A673 (cell line): ENCODE measurements around the gene DNAI7. TPM values are rescaled to one million over a fixed set of nuclear protein-coding genes. Genes with fewer than 3 reads are reported as not detected.

ENCODE experiments used
- BruUV-seq: library from RNA; stranded (reverse); fragments of 400-500 nt; replicated peaks from 2 replicates; lab custom pipeline; 2021; lab: Mats Ljungman, UMichigan
- CTCF ChIA-PET: fragments of 300-600 bp; sonication (Branson Sonifier 250); formaldehyde crosslinking; loops from one replicate; lab custom pipeline; 2022; ENCODE audit warnings: antibody characterized with exemption; lab: Charles Lee
- POLR2A ChIA-PET: fragments of 300-600 bp; sonication (Branson Sonifier 250); formaldehyde crosslinking; loops from one replicate; lab custom pipeline; 2022; ENCODE audit warnings: antibody characterized with exemption; ENCODE audit not compliant: low non-redundant PET; lab: Charles Lee
- DNase-seq: peaks from one replicate; pipeline ENCODE4 v3.0.0-alpha.2; 2015; ENCODE audit warnings: low spot score
- H3K27ac ChIP-seq: fragments of 200-600 bp; sonication (generic); 2 replicates; pipeline ENCODE4 v1.5.1; 2016; ENCODE audit warnings: mixed run types, low read depth, mild to moderate bottlenecking, mixed read lengths, antibody characterized with exemption, low read length; ENCODE audit not compliant: poor library complexity, severe bottlenecking
- H3K27me3 ChIP-seq: fragments of 200-600 bp; sonication (generic); replicated peaks from 2 replicates; pipeline ENCODE4 v1.6.1; 2017; ENCODE audit warnings: mixed run types, low read depth, mild to moderate bottlenecking, mixed read lengths, antibody characterized with exemption, low read length; ENCODE audit not compliant: insufficient read depth, poor library complexity
- H3K36me3 ChIP-seq: fragments of 200-600 bp; sonication (generic); 2 replicates; pipeline ENCODE4 v1.6.1; 2016; ENCODE audit warnings: mixed run types, mild to moderate bottlenecking, mixed read lengths, antibody characterized with exemption, low read length; ENCODE audit not compliant: insufficient read depth, poor library complexity, severe bottlenecking
- H3K4me1 ChIP-seq: fragments of 200-600 bp; sonication (generic); 2 replicates; pipeline ENCODE4 v1.6.1; 2017; ENCODE audit warnings: mixed run types, mild to moderate bottlenecking, mixed read lengths, antibody characterized with exemption, low read length; ENCODE audit not compliant: insufficient read depth, poor library complexity, severe bottlenecking
- H3K4me3 ChIP-seq: fragments of 200-600 bp; sonication (generic); 2 replicates; pipeline ENCODE4 v1.5.1; 2016; ENCODE audit warnings: low read depth, mixed run types, mild to moderate bottlenecking, mixed read lengths, low read length; ENCODE audit not compliant: poor library complexity, severe bottlenecking
- H3K9me3 ChIP-seq: fragments of 200-600 bp; sonication (generic); 2 replicates; pipeline ENCODE4 v1.6.1; 2016; ENCODE audit warnings: mixed run types, low read depth, mild to moderate bottlenecking, mixed read lengths, antibody characterized with exemption, low read length; ENCODE audit not compliant: poor library complexity, severe bottlenecking
- EZH2 ChIP-seq: fragments of 200-600 bp; sonication (generic); IDR thresholded peaks from 2 replicates; pipeline ENCODE4 v1.6.1; 2017; ENCODE audit warnings: borderline replicate concordance, low read depth, mild to moderate bottlenecking, mixed read lengths, antibody characterized with exemption, low read length; ENCODE audit not compliant: poor library complexity, severe bottlenecking
- intact Hi-C: fragments of 100-400 bp; cut with micrococcal nuclease; formaldehyde crosslinking; loops from one replicate; pipeline ENCODE4 v1.10.0; 2022; ENCODE audit not compliant: unreplicated experiment
- total RNA-seq: library from RNA; stranded (reverse); gene quantifications from 2 replicates; pipeline ENCODE4 v1.2.3, GENCODE V29; 2021
- TF ChIP-seq, protein P1 (sequence below): fragments of 300-800, 200-600 bp; sonication (generic); conservative IDR thresholded peaks from 2 replicates; pipeline ENCODE4 v1.5.1; 2017; ENCODE audit warnings: low read depth, mild to moderate bottlenecking, antibody characterized with exemption, low read length, moderate library complexity, mixed read lengths

DNAI7 gene
- total RNA-seq, 1 experiment from 2014 or later: 0.73 TPM

DNA sequence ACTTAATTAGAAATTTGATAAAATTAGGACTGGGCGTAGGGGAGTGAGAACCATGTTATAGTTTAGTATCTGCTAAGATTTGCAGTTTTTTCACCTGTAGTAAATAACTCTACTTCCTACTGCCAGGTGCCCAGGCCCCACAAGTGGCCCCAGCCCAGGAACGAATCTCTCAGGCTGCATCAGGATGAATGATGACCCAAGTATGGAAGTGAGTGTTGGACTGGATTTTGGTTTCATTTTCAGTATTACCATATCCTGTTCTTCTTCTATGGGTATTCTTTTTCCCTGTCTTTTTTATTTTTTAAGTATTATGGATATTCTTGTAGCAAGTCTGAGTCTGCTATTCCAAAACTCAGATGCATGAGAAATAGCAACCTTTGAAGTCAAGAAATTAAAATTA lies 125.7 kb downstream of the DNAI7 start:
- H3K4me1 ChIP-seq: no peaks in the 10 kb centered on the region
- no peaks in the 10 kb centered on the region for H3K36me3 ChIP-seq
- H3K9me3 ChIP-seq: no peaks in the 10 kb centered on the region
- no peaks in the 10 kb centered on the region for H3K27me3 ChIP-seq
- no peak for DNase-seq
- CTCF ChIA-PET: no interaction called here
- H3K4me3 ChIP-seq: no peak overlapping the region
- no peak overlapping the region for H3K27ac ChIP-seq
- no TSS peak for BruUV-seq
- POLR2A ChIA-PET: no interaction called here
- TF ChIP-seq, protein P1, sequence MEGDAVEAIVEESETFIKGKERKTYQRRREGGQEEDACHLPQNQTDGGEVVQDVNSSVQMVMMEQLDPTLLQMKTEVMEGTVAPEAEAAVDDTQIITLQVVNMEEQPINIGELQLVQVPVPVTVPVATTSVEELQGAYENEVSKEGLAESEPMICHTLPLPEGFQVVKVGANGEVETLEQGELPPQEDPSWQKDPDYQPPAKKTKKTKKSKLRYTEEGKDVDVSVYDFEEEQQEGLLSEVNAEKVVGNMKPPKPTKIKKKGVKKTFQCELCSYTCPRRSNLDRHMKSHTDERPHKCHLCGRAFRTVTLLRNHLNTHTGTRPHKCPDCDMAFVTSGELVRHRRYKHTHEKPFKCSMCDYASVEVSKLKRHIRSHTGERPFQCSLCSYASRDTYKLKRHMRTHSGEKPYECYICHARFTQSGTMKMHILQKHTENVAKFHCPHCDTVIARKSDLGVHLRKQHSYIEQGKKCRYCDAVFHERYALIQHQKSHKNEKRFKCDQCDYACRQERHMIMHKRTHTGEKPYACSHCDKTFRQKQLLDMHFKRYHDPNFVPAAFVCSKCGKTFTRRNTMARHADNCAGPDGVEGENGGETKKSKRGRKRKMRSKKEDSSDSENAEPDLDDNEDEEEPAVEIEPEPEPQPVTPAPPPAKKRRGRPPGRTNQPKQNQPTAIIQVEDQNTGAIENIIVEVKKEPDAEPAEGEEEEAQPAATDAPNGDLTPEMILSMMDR: no peak
- TF ChIP-seq EZH2: no peak
- intact Hi-C loops: no loop called here

DNA sequence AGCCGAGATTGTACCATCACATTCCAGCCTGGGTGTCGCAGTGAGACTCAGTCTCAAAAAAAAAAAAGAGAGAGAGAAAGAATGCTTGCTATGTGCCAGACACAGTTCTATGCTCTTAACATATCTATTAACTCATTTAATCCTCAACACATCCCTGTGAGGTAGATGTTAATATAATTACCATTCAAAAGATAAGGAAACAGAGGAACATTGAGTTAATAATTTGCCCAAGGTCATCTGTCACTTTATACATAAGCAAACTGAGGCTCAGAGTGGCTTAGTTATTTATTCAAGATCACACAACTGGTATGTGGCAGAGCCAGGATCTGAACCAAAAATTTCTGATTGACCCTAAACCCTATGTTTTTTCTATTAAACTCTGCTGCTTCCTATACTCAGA lies 129.9 kb downstream of the DNAI7 start:
- no peak for TF ChIP-seq EZH2
- TF ChIP-seq, protein P1: no peak
- Histone ChIP-seq H3K4me1 (no peaks in the 10 kb centered on the region), H3K4me3 (no peak overlapping the region), H3K27ac (no peak overlapping the region), H3K27me3 (no peaks in the 10 kb centered on the region), H3K36me3 (no peaks in the 10 kb centered on the region), H3K9me3 (no peaks in the 10 kb centered on the region)
- CTCF ChIA-PET: no interaction called here
- intact Hi-C loops: no loop called here
- POLR2A ChIA-PET: no interaction called here
- DNase-seq: no peak
- BruUV-seq: no TSS peak

DNA sequence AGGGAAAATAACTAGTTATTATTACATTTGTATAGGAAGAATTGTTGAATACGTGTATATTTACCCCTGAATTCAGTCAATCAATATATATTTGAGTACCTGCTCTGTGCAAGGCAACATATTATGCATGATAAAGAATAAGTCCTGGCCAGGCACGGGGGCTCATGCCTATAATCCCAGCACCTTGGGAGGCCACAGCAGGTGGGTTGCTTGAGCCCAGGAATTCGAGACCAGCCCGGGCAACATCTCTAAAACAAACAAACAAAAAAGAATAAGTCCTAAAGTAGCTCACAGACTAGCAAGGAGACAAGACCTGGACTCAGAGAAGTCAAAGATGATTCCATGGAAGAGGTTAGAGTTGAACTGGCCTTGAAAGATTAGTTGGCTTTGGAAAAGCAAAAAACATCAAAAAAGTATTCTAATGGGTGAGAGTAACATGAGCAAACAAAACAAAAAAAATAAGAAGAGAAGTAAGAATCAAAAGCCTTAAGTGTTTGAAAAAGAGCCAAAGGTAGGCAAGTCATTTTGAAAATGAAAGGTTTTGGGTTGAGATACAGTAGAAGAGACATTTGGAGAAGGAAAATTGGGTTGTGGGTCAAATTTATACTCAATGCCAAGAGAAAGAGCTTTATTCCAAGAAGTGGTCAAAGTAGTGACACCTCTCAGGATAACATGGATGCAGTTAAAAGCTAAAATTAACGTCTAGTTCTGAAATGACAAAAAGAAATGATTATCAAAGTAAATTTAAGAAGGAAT lies 130.9 kb downstream of the DNAI7 start:
- CTCF ChIA-PET: no interaction called here
- intact Hi-C loops: no loop called here
- BruUV-seq: no TSS peak

More for the DNA sequence above, 130.9 kb downstream of the DNAI7 start:
- Histone ChIP-seq H3K4me1 (no peaks in the 10 kb centered on the region), H3K27ac (no peak overlapping the region), H3K9me3 (no peaks in the 10 kb centered on the region), H3K36me3 (no peaks in the 10 kb centered on the region), H3K27me3 (no peaks in the 10 kb centered on the region), H3K4me3 (no peak overlapping the region)
- TF ChIP-seq EZH2: no peak
- TF ChIP-seq, protein P1: no peak
- DNase-seq: no peak
- POLR2A ChIA-PET: no interaction called here
